ENCODE measurements around the gene TEP1. TPM values are rescaled to one million over a fixed set of nuclear protein-coding genes. Genes with fewer than 3 reads are reported as not detected.

TEP1 gene
- total and polyA plus RNA-seq, 2 experiments from 2014 or later: 5.2 to 12.9 TPM

DNA sequence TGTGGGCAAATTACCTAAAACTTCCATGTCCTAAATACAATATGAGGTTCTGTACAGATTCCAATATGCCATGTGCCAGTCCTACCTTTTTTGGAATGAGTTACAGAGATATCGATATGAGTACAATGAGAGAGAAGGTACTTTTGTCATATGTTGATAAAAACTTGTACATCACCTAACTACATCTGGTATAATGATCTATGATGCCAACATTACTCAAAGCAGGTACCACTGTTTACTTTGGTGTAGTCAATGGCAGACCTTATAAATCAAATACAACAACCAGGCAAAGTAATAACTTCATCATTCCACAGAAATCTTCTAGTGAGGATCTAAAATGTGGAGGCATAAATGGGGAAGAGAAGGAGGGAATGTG, 12.7 kb downstream of the TEP1 start:
- Histone ChIP-seq H2AFZ (no peak overlapping the region), H3K36me3 (ENCODE audit: low read depth) (peaks cover 63% of the 10 kb centered on the region), H4K20me1 (ENCODE audit: insufficient read depth) (no peaks in the 10 kb centered on the region), H3K9me3 (ENCODE audit: low read depth) (no peaks in the 10 kb centered on the region), H3K4me3 (no peak overlapping the region), H3K27ac (no peak overlapping the region), H3K27me3 (replicated peaks; ENCODE audit: insufficient read depth) (no peaks in the 10 kb centered on the region), H3K79me2 (ENCODE audit: insufficient read depth) (peaks cover 17% of the 10 kb centered on the region), H3K9me2 (ENCODE audit: insufficient read depth) (no peaks in the 10 kb centered on the region), H3K9ac (no peak overlapping the region), H3K4me1 (ENCODE audit: insufficient read depth) (peaks cover 8% of the 10 kb centered on the region), H3K4me2 (ENCODE audit: unreplicated experiment) (no peak overlapping the region), H3F3A (ENCODE audit: insufficient read depth) (no peaks in the 10 kb centered on the region)
- no peak for DNase-seq
- TF ChIP-seq EZH2phosphoT487 (IDR thresholded peaks at IDR 0.05; ENCODE audit: insufficient read depth, low read depth) (no peak), EZH2 (IDR thresholded peaks at IDR 0.05; ENCODE audit: insufficient read depth, poor library complexity, severe bottlenecking) (no peak)
- in situ Hi-C loops (cut with MboI): no loop called here
- WGBS, 2 experiments (ENCODE audit: low coverage in 1 of 2, low lambda C conversion rate in 2 of 2, missing lambda C conversion rate in 2 of 2): 95% methylated on average over 1 of the region's 1 CpG

DNA sequence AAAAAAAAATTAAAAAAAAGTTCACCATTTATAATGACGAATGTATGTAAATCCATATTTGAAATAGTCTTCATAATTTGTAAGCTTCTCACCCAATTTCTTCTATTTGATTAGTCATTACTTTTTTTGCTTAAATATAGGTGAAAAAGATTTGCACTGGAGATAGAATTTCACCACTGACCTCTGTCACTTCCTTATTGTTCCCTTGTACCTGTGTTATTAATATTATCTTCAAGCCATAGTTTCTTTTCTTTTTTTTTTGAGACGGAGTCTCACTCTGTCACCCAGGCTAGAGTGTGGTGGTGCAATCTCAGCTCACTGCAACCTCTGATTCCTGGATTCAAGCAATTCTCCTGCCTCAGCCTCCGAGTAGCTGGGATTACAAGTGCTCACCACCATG, 15.8 kb downstream of the TEP1 start:
- no peak for DNase-seq
- Histone ChIP-seq H3K4me1 (ENCODE audit: insufficient read depth) (peaks cover 8% of the 10 kb centered on the region), H3F3A (ENCODE audit: insufficient read depth) (no peaks in the 10 kb centered on the region), H3K27me3 (replicated peaks; ENCODE audit: insufficient read depth) (no peaks in the 10 kb centered on the region), H3K9me2 (ENCODE audit: insufficient read depth) (no peaks in the 10 kb centered on the region), H4K20me1 (ENCODE audit: insufficient read depth) (no peaks in the 10 kb centered on the region), H3K9ac (no peak overlapping the region), H3K4me2 (ENCODE audit: unreplicated experiment) (no peak overlapping the region), H3K9me3 (ENCODE audit: low read depth) (no peaks in the 10 kb centered on the region), H3K36me3 (ENCODE audit: low read depth) (peaks cover 65% of the 10 kb centered on the region), H3K79me2 (ENCODE audit: insufficient read depth) (no peaks in the 10 kb centered on the region), H3K27ac (no peak overlapping the region), H2AFZ (no peak overlapping the region), H3K4me3 (no peak overlapping the region)
- WGBS, 2 experiments (ENCODE audit: low coverage in 1 of 2, low lambda C conversion rate in 2 of 2, missing lambda C conversion rate in 2 of 2): 97 to 98% methylated on average over 3 of the region's 3 CpGs
- in situ Hi-C loops (cut with MboI): no loop called here
- no peak for TF ChIP-seq EZH2 (IDR thresholded peaks at IDR 0.05; ENCODE audit: insufficient read depth, poor library complexity, severe bottlenecking)
- no peak for TF ChIP-seq EZH2phosphoT487 (IDR thresholded peaks at IDR 0.05; ENCODE audit: insufficient read depth, low read depth)

DNA sequence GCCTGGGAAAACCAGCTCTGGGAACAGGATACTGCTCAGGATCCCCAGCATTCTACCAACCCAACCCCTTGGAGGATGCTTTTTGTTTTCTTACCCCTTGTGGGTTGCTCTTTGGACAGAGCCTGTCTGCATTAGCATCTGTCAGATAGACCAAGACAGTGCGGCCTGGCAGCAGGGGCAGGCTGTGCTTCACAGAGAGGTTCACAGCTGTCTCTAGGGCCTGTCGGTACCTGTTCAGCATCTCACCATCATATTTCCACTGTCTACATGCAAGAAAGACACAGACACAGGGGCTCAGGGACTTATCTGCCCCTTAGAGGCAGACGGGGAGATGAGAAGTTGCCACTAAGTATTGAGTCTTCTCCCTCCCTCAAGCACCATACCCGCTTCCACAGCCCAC, 21.8 kb downstream of the TEP1 start:
- Histone ChIP-seq H3K27ac (no peak overlapping the region), H3K9ac (no peak overlapping the region), H3K4me3 (no peak overlapping the region), H4K20me1 (ENCODE audit: insufficient read depth) (no peaks in the 10 kb centered on the region), H3K27me3 (replicated peaks; ENCODE audit: insufficient read depth) (no peaks in the 10 kb centered on the region), H3K36me3 (ENCODE audit: low read depth) (peaks cover 49% of the 10 kb centered on the region), H3K79me2 (ENCODE audit: insufficient read depth) (no peaks in the 10 kb centered on the region), H3K9me3 (ENCODE audit: low read depth) (no peaks in the 10 kb centered on the region), H2AFZ (no peak overlapping the region), H3K4me2 (ENCODE audit: unreplicated experiment) (no peak overlapping the region), H3K4me1 (ENCODE audit: insufficient read depth) (no peaks in the 10 kb centered on the region), H3F3A (ENCODE audit: insufficient read depth) (no peaks in the 10 kb centered on the region), H3K9me2 (ENCODE audit: insufficient read depth) (no peaks in the 10 kb centered on the region)
- TF ChIP-seq EZH2phosphoT487 (IDR thresholded peaks at IDR 0.05; ENCODE audit: insufficient read depth, low read depth) (no peak), EZH2 (IDR thresholded peaks at IDR 0.05; ENCODE audit: insufficient read depth, poor library complexity, severe bottlenecking) (no peak)
- DNase-seq: no peak
- in situ Hi-C loops (cut with MboI): no loop called here
- 93 to 95% methylated on average over 4 of the region's 4 CpGs for WGBS, 2 experiments (ENCODE audit: low coverage in 1 of 2, low lambda C conversion rate in 2 of 2, missing lambda C conversion rate in 2 of 2)

DNA sequence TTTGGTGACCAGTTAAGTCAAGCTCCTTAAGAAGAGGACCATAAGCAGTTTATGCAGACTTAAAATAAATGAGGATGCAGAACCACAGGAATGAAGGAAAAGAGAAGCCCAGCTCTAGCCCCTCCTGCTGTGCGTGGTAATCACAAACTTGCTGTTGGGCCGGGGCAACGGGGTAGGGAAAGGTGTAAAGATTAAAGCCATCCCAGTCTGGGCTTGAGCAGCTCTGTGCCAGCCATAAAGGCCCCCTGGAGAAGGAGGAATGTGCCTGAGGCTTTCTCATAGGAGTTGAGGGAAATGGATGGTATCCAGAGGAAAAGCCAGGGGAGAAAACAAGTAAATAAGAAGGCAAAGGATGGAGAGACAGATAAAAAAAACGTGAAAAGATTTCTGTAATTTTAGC, 25.1 kb downstream of the TEP1 start:
- peaks cover 59% of the 10 kb centered on the region for H3K36me3 ChIP-seq (ENCODE audit: low read depth)
- H4K20me1 ChIP-seq (ENCODE audit: insufficient read depth): no peaks in the 10 kb centered on the region
- 61 to 62% methylated on average over 4 of the region's 4 CpGs for WGBS, 2 experiments (ENCODE audit: low coverage in 1 of 2, low lambda C conversion rate in 2 of 2, missing lambda C conversion rate in 2 of 2)

DNA sequence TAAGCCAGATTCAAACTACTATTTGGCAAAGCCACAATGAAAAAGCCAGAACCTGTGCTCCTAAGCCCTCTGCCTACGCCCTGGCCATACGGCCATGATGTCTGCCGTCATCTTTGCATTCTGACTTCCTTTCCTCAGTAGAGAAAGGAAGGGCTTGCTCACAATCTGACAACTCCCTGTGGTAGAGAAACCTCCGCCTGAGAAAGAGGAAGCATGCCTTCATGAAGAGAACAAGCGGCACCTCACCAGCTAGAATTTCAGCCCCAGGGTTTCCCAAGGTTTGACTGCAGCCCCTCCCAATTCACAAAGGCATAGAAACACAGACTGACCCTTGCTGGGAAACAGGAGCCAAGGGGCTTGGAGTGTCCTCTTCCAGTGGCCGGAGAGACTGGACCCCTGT, 25.7 kb downstream of the TEP1 start:
- H3K36me3 ChIP-seq (ENCODE audit: low read depth): peaks cover 56% of the 10 kb centered on the region
- H4K20me1 ChIP-seq (ENCODE audit: insufficient read depth): no peaks in the 10 kb centered on the region
- no peak overlapping the region for H3K9ac ChIP-seq
- no peaks in the 10 kb centered on the region for H3K9me2 ChIP-seq (ENCODE audit: insufficient read depth)
- no peak for DNase-seq
- H3K27ac ChIP-seq: no peak overlapping the region
- WGBS, 2 experiments (ENCODE audit: low coverage in 1 of 2, low lambda C conversion rate in 2 of 2, missing lambda C conversion rate in 2 of 2): 96 to 98% methylated on average over 6 of the region's 6 CpGs
- H3K79me2 ChIP-seq (ENCODE audit: insufficient read depth): no peaks in the 10 kb centered on the region
- no peak overlapping the region for H3K4me2 ChIP-seq (ENCODE audit: unreplicated experiment)
- no peak overlapping the region for H3K4me3 ChIP-seq
- no peaks in the 10 kb centered on the region for H3K4me1 ChIP-seq (ENCODE audit: insufficient read depth)
- TF ChIP-seq EZH2phosphoT487 (IDR thresholded peaks at IDR 0.05; ENCODE audit: insufficient read depth, low read depth): no peak
- no peak for TF ChIP-seq EZH2 (IDR thresholded peaks at IDR 0.05; ENCODE audit: insufficient read depth, poor library complexity, severe bottlenecking)
- no peak overlapping the region for H2AFZ ChIP-seq
- no peaks in the 10 kb centered on the region for H3K9me3 ChIP-seq (ENCODE audit: low read depth)
- H3K27me3 ChIP-seq (replicated peaks; ENCODE audit: insufficient read depth): no peaks in the 10 kb centered on the region
- in situ Hi-C loops (cut with MboI): no loop called here
- no peaks in the 10 kb centered on the region for H3F3A ChIP-seq (ENCODE audit: insufficient read depth)

More for the DNA sequence above, 25.1 kb downstream of the TEP1 start:
- H3K4me2 ChIP-seq (ENCODE audit: unreplicated experiment): no peak overlapping the region
- H3K9me2 ChIP-seq (ENCODE audit: insufficient read depth): no peaks in the 10 kb centered on the region
- DNase-seq: no peak
- H3K79me2 ChIP-seq (ENCODE audit: insufficient read depth): no peaks in the 10 kb centered on the region
- no peak overlapping the region for H3K9ac ChIP-seq
- TF ChIP-seq EZH2 (IDR thresholded peaks at IDR 0.05; ENCODE audit: insufficient read depth, poor library complexity, severe bottlenecking): no peak
- TF ChIP-seq EZH2phosphoT487 (IDR thresholded peaks at IDR 0.05; ENCODE audit: insufficient read depth, low read depth): no peak
- no peak overlapping the region for H3K4me3 ChIP-seq
- in situ Hi-C loops (cut with MboI): no loop called here
- H3K4me1 ChIP-seq (ENCODE audit: insufficient read depth): no peaks in the 10 kb centered on the region
- H2AFZ ChIP-seq: no peak overlapping the region
- H3F3A ChIP-seq (ENCODE audit: insufficient read depth): no peaks in the 10 kb centered on the region
- H3K9me3 ChIP-seq (ENCODE audit: low read depth): no peaks in the 10 kb centered on the region
- H3K27ac ChIP-seq: no peak overlapping the region
- H3K27me3 ChIP-seq (replicated peaks; ENCODE audit: insufficient read depth): no peaks in the 10 kb centered on the region

All from GM23248 (cell line).